ENCODE measurements around the gene HS6ST2. TPM values are rescaled to one million over a fixed set of nuclear protein-coding genes. Genes with fewer than 3 reads are reported as not detected.

HS6ST2 gene
- total RNA-seq, 1 donor from 2014 or later, result 1.2 TPM

GRCh38 chrX:132740316-132741123 is 217.9 kb downstream of the HS6ST2 start:
- DNase-seq (ENCODE audit: low spot score), result no peak

DNA sequence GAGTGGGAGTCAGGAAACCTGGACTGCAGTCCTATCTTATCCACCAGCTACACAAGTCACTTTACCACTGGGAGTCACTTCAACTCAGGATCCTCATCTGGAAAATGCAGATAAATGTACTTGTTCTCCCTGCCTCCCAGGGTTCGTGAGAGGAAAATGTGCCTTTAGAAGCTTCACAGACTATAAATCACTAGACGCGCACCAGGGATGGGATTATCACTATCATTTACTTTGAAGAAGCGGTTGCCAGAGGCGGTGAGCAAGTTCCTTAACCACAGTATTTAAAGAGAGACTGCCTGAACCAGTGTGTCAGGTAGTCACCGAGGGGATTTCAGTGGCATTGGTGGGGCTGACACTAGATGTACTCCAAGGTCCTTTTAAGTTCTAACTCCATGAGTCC is 219.5 kb downstream of the HS6ST2 start:
- DNase-seq (ENCODE audit: low spot score), result no peak

GRCh38 chrX:132737743-132738142 is 220.7 kb downstream of the HS6ST2 start:
- DNase-seq (ENCODE audit: low spot score), result no peak

DNA sequence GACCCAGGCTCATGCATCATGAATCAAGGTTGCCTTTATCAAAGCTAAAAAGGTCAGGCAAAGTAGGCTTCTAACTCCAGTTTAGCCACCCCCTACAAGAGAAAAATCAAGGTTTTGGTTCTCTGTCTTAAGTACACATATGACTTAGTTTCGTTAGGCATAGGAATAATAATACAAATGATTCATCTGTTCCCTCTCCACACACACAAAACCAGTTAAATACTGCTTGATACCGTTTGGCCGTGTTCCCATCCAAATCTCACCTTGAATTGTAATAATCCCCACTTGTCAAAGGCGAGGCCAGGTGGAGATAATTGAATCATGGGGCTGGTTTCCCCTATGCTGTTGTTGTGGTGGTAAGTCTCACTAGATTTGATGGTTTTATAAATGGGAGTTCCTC is 226.2 kb downstream of the HS6ST2 start:
- no peak for DNase-seq (ENCODE audit: low spot score)

DNA sequence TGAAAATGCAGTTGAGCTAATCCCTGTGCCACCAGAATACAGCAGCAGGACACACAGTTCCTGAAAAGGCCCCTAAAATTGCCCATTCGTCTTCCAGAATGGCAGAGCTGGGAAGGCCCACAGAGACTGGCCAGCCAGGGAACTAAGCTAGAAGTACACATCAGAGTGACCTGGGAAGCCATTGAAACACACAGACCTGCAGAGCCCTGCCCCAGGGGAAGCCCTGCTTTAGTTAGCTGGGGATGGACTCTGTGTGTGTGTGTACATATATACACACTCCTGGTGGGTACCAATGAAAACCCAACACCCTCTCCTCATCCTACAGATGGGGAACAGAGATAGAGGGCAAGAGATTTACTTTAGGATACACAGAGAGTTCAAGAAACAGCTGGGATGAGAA is 227.7 kb downstream of the HS6ST2 start:
- DNase-seq (ENCODE audit: low spot score), result no peak

- no peak for DNase-seq (ENCODE audit: low spot score)
These were observed 228.2 kb downstream of the HS6ST2 start for GRCh38 chrX:132730266-132730665.

GRCh38 chrX:132728296-132728695 is 230.1 kb downstream of the HS6ST2 start:
- no peak for DNase-seq (ENCODE audit: low spot score)

- no peak for DNase-seq (ENCODE audit: low spot score)
These were observed 239.9 kb downstream of the HS6ST2 start for GRCh38 chrX:132718431-132718958.

- DNase-seq (ENCODE audit: low spot score), result no peak
These were observed 242.4 kb downstream of the HS6ST2 start for GRCh38 chrX:132716006-132716405.

DNA sequence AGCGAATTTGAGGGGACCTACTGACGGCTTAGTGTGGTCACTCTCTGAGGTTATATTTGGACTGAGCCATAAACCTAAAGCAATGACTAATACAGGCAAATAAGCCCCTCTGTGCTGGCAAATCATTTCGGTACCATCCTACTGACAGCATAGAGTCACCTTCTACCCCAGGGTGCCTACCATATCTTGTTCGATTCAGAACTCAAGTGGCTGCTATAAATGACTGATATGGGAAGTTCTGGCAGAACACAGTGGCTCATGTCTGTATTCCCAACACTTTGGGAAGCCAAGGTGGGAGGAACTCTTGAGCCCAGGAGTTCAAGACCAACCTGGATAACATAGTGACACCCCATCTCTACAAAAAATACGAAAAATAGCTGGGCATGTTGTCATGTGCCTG is 243.5 kb downstream of the HS6ST2 start:
- no peak for DNase-seq (ENCODE audit: low spot score)

- DNase-seq (ENCODE audit: low spot score), result no peak
These were observed 246.1 kb downstream of the HS6ST2 start for GRCh38 chrX:132712350-132712749.

- DNase-seq (ENCODE audit: low spot score), result no peak
These were observed 247.7 kb downstream of the HS6ST2 start for GRCh38 chrX:132710656-132711155.

GRCh38 chrX:132708529-132708928 is 249.9 kb downstream of the HS6ST2 start:
- no peak for DNase-seq (ENCODE audit: low spot score)

GRCh38 chrX:132704769-132705168 is 253.7 kb downstream of the HS6ST2 start:
- DNase-seq (ENCODE audit: low spot score), result no peak

- DNase-seq (ENCODE audit: low spot score), result no peak
These were observed 264.0 kb downstream of the HS6ST2 start for GRCh38 chrX:132694382-132694781.

- DNase-seq (ENCODE audit: low spot score), result no peak
These were observed 265.9 kb downstream of the HS6ST2 start for GRCh38 chrX:132692526-132692925.

- no peak for DNase-seq (ENCODE audit: low spot score)
These were observed 266.4 kb downstream of the HS6ST2 start for GRCh38 chrX:132692066-132692465.

DNA sequence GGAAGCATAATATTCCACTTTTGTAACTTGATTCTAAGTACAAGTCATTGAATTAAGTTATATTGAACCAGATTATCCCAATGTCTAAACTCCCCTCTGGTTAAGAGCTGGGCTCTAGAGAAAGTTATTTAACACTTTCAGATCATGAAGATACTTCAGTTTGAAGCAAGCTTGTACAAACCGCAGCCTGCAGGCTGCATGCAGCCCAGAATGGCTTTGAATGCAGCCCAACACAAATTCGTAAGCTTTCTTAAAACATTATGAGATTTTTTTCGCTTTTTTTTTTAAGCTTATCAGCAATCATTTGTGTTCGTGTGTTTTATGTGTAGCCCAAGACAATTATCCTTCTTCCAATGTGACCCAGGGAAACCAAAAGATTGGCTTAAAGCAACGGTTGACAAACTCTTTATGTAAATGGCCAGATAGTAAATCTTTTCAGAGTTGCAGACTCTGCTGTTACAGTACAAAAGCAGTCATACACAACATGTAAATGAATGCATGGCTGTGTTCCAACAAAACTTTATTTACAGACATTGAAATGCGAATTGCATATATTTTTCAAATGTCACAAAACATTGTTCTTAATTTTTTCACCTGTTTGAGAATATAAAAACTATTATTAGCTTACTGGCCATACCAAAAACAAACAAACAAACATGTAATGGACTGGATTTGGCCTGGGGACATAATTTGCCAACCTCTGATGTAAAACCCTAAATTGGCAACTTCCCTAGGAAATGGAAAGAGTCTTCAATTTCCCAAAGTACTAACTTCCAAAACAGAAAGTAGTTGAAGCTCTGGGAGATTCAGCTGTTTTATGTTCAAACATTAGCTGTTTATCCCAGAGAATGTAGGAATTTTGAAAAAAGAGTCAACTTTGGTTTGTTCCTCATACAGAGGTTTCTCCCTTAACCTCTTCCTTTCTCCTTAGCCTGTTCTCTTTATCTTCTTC is 268.5 kb downstream of the HS6ST2 start:
- DNase-seq (ENCODE audit: low spot score), result no peak

- no peak for DNase-seq (ENCODE audit: low spot score)
These were observed 273.2 kb downstream of the HS6ST2 start for GRCh38 chrX:132685276-132685675.

DNA sequence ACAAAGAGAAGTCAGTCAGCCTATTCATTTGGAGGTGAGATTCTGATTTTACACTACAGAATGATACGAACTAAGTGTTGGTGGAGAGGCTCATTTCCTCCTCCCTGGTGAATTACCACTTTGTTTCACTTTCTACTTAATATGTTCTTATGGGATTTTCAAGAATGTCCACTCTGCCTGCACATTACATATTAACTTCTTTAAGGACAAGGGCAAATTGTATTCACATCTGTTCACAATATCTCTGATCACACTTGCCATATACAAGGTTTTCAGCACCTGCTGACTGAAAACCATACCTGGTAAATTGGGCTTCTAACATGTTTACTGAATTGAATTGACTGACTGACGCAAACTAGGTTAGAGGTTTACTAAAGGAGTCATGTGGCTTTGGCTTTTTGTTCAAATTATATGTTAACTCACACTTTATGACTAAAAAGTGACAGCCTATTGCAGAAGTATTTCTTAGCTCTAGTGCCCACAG is 281.2 kb downstream of the HS6ST2 start:
- no peak for DNase-seq (ENCODE audit: low spot score)

DNA sequence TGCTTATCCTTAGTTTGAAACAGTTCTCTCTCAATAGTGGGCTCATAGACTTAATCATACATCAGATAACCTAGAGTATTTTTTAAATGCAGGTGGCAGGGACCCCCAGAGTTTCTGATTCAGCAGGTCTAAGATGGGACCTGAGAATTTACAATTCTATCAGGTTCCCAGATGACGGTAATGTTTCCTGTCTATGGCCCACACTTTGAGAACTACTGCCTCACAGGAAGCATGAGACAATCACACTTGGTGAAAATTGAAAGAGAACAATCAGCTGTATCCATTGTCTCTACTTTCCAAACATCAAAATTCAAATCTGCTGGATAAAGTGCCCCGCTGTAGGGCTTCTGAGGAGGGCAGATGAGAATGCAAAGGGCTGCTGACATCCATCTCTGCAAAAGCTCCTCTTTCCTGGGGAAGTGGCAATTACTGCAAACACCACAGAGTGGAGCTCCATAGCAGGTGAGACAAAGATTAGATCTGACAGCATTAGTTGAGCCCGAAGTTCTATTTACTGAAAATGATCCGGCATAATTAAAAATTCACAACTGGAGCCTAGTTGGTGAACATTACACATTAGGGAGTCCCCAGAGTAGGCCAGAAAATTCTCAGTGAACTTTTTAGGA is 281.8 kb downstream of the HS6ST2 start:
- no peak for DNase-seq (ENCODE audit: low spot score)

GRCh38 chrX:132676102-132676501 is 282.3 kb downstream of the HS6ST2 start:
- DNase-seq (ENCODE audit: low spot score), result no peak
